Esophagus muscularis mucosa (tissue), 4 donors: ENCODE results near the gene PRKCQ.

Experiments used
- CTCF ChIP-seq, 3 experiments: fragments of 200-600 bp in 2 of 3; fragments of 450-650 bp in 1 of 3; sonication (generic) in 2 of 3; IDR thresholded peaks; one replicate each; pipeline ENCODE4 v1.5.1; 2017 to 2019; ENCODE audit warnings: antibody characterized with exemption in 3 of 3, mild to moderate bottlenecking in 2 of 3, moderate library complexity in 1 of 3
- EP300 ChIP-seq: sonication (generic); formaldehyde crosslinking; IDR thresholded peaks from one replicate; pipeline ENCODE4 v1.6.1; 2017; ENCODE audit warnings: antibody characterized with exemption
- POLR2A ChIP-seq: fragments of 450-650 bp; IDR thresholded peaks from one replicate; pipeline ENCODE4 v1.6.1; 2017; ENCODE audit warnings: antibody characterized with exemption, moderate library complexity, mild to moderate bottlenecking, low read depth
- POLR2AphosphoS5 ChIP-seq, 2 donors: sonication (generic); formaldehyde crosslinking; IDR thresholded peaks; one replicate each; pipeline ENCODE4 v1.6.1; 2017; ENCODE audit warnings: antibody characterized with exemption in 2 of 2

- no peak for TF ChIP-seq CTCF (IDR thresholded peaks at IDR 0.05)
- TF ChIP-seq POLR2AphosphoS5 (IDR thresholded peaks at IDR 0.05) = no peak
- no peak for TF ChIP-seq EP300
- no peak for TF ChIP-seq POLR2A
Observed at GRCh38 chr10:6518791-6519429, 61.2 kb downstream of the PRKCQ start.
